Mucosa of rectum (tissue), 2 donors: Measurements from ENCODE around the gene FBXL2.
"Not testable (repeated sequence)": the region's sequence is repeated elsewhere in the genome, so short reads cannot be mapped to it uniquely, and the experiment has no call there.

ENCODE experiments used
- H3K27ac ChIP-seq, 2 donors: one replicate each; pipeline ENCODE4 v1.7.0; 2013; ENCODE audit warnings: inconsistent platforms in 2 of 2, low read depth in 2 of 2, low read length in 2 of 2
- H3K27me3 ChIP-seq, 2 donors: one replicate each; pipeline ENCODE4 v1.7.0; 2013; ENCODE audit warnings: low read length in 2 of 2; ENCODE audit not compliant: control insufficient read depth in 2 of 2, insufficient read depth in 2 of 2
- H3K36me3 ChIP-seq, 2 donors: one replicate each; pipeline ENCODE4 v1.7.0; 2013; ENCODE audit warnings: low read length in 2 of 2; ENCODE audit not compliant: control insufficient read depth in 2 of 2, insufficient read depth in 2 of 2
- H3K4me1 ChIP-seq, 2 donors: one replicate each; pipeline ENCODE4 v1.7.0; 2013; ENCODE audit warnings: low read length in 2 of 2, mild to moderate bottlenecking in 1 of 2; ENCODE audit not compliant: control insufficient read depth in 2 of 2, insufficient read depth in 2 of 2
- H3K4me3 ChIP-seq, 2 donors: one replicate each; pipeline ENCODE4 v1.7.0; 2013; ENCODE audit warnings: low read length in 2 of 2
- H3K9ac ChIP-seq, 2 donors: one replicate each; pipeline ENCODE4 v1.7.0; 2013; ENCODE audit warnings: low read length in 2 of 2, low read depth in 1 of 2, mild to moderate bottlenecking in 1 of 2
- H3K9me3 ChIP-seq, 2 donors: one replicate each; pipeline ENCODE4 v1.7.0; 2013; ENCODE audit warnings: low read length in 2 of 2; ENCODE audit not compliant: control insufficient read depth in 2 of 2
- donor health status: healthy.
- donor health status: Normal muscosa, but diverticular disease.

The FBXL2 gene

DNA sequence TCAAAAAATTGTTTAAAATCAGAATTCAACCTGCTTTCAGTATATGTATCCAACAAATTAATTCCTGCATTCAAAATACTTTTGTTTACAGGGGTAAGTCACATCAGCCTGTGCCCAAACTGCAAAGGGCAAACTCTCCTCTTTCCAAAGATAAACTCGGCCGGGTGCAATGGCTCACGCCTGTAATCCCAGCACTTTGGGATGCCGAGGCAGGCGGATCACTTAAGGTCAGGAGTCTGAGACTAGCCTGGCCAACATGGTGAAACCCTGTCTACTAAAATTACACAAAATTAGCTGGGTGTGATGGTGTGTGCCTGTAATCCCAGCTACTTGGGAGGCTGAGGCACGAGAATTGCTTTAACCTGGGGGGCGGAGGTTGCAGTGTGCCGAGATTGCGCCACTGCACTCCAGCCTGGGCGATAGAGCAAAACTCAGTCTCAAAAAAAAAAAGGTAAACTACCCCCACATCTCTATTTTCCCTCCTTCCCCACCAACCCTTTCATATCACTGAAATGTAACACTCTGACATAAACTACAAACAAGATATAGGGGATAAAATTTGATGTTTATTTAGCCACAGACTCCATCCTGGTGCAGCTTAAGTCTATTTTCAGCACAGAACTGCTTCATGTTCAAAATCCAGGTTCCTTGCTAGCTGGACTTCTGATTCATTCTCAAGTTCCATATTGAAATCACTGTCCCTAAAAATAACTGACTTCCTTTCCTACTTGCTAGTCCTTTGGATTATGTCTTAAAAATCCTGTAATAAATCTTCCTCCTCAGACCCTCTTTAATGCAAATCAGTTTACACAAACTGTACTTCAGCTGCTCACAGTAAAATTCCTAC is 147.6 kb downstream of the FBXL2 start:
- no peak overlapping the region for H3K27ac ChIP-seq
- H3K9me3 ChIP-seq = no peaks in the 10 kb centered on the region
- H3K4me1 ChIP-seq = peaks cover 6 to 10% of the 10 kb centered on the region in 2 donors
- H3K36me3 ChIP-seq = peaks cover 0 to 9% of the 10 kb centered on the region in 2 donors
- no peaks in the 10 kb centered on the region for H3K27me3 ChIP-seq
- H3K9ac ChIP-seq = no peak overlapping the region
- H3K4me3 ChIP-seq = no peak overlapping the region

DNA sequence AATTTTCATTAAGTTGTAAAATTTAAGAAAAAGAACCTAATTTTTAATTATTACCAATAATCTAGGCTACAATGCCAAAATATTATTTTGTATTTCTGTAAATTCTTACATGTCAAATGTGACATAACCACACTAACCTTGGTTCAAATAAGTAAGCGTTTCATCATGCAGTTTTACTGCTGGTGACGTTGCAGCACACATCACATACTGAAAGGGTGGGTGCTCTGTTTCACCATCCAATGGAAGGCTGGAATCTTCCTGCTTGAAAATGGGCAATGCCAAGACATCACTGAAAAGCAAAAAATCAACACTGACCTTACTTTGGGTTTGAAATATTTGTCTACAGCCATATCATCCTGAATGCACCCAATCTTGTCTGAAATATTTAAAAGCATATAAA is 148.2 kb downstream of the FBXL2 start:
- no peak overlapping the region for H3K9ac ChIP-seq
- H3K36me3 ChIP-seq = peaks cover 0 to 9% of the 10 kb centered on the region in 2 donors
- H3K4me1 ChIP-seq = peaks cover 6 to 10% of the 10 kb centered on the region in 2 donors
- no peaks in the 10 kb centered on the region for H3K27me3 ChIP-seq
- no peaks in the 10 kb centered on the region for H3K9me3 ChIP-seq
- no peak overlapping the region for H3K27ac ChIP-seq
- no peak overlapping the region for H3K4me3 ChIP-seq

DNA sequence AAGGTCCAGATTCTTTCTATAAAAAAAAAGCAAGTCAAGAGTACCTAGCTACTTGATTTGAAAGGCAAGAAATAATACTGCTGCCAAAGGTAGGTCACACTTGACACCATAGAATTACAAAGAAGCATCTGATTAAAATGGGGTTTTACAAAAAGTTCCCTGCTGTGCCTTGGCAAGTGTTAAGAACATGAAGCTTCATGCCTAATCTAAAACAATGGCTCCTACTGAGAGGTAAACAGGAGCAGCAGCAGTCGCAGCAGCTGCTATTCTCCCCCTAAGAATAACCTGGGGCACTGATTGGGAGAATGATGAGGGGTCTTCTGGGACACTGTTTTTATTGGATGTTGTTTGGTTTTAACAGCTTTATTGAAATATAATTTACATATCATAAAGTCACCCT is 148.8 kb downstream of the FBXL2 start:
- Histone ChIP-seq H3K27me3 (no peaks in the 10 kb centered on the region), H3K36me3 (peaks cover 0 to 9% of the 10 kb centered on the region in 2 donors), H3K9me3 (no peaks in the 10 kb centered on the region), H3K27ac (peak overlapping the region; percentile 32 to 71), H3K4me3 (no peak overlapping the region), H3K4me1 (peaks cover 6 to 10% of the 10 kb centered on the region in 2 donors), H3K9ac (no peak overlapping the region)

DNA sequence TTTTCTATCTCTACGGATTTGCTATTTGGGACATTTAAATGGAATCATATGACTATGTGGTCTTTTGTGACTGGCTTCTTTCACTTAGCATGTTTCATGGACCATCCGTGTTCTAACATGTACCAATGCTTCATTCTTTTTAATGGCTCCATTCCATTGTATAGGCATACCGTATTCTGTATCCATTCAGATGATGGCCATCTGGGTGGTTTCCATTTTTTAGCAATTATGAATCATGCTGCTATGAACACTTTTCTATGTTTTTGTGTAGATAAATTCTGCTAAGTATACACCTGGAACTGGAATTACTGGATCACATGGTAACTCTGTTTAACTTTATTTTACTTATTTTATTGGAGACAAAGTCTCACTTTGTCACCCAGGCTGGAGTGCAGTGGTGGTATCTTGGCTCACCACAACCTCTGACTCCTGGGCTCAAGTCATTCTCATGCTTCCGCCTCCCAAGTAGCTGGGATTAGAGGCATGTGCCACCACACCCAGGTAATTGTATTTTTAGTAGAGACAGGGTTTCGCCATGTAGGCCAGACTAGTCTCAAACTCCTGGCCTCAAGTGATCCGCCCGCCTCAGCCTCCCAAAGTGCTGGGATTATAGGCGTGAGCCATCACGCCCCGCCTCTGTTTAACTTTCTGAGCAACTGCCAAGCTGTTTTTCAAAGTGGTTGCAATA is 149.5 kb downstream of the FBXL2 start:
- no peaks in the 10 kb centered on the region for H3K9me3 ChIP-seq
- H3K36me3 ChIP-seq = peaks cover 0 to 9% of the 10 kb centered on the region in 2 donors
- no peak overlapping the region for H3K4me3 ChIP-seq
- H3K4me1 ChIP-seq = peaks cover 6 to 10% of the 10 kb centered on the region in 2 donors
- peak overlapping the region; percentile 44 to 71 for H3K27ac ChIP-seq
- H3K9ac ChIP-seq = no peak overlapping the region
- H3K27me3 ChIP-seq = no peaks in the 10 kb centered on the region

DNA sequence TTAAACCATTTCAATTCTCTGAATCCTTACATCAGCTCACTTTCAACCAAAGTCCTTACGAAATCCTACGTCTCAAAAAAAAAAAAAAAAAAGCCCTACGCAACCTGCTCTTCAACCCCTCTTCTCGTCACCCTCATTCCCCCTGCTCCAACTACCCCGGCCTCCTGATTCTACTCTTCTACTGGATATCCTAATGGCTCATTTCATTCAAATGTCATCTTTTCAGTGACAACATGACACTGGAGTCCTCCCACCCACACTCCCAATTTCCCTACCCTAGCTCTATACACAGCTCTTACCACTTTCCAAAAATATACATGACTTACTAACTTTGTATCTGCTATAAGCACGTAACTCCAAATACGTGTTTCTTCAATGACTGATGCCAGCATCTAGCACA is 151.5 kb downstream of the FBXL2 start:
- Histone ChIP-seq H3K27me3 (no peaks in the 10 kb centered on the region), H3K4me3 (no peak overlapping the region), H3K9me3 (no peaks in the 10 kb centered on the region), H3K4me1 (peaks cover 6 to 10% of the 10 kb centered on the region in 2 donors), H3K36me3 (peaks cover 0 to 6% of the 10 kb centered on the region in 2 donors), H3K9ac (no peak overlapping the region), H3K27ac (no peak overlapping the region)

DNA sequence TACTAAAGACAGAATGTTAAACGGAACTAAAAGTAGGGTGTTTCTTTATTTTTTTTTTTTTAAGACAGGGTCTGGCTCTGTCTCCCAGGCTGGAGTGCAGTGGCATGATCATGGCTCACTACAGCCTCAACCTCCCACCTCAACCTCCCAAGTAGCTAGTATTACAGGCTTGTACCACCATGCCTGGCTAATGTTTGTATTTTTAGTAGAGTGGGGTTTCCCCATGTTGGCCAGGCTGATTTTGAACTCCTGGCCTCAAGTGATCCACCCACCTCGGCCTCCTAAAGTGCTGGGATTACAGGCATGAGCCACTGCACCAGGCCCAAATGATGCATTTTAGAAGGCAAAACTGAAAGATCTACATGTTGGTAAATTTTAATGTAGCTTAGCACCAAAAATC is 152.1 kb downstream of the FBXL2 start:
- H3K4me1 ChIP-seq, H3K9ac ChIP-seq, H3K9me3 ChIP-seq, H3K4me3 ChIP-seq, H3K27ac ChIP-seq, H3K27me3 ChIP-seq, H3K36me3 ChIP-seq: not testable (repeated sequence)

DNA sequence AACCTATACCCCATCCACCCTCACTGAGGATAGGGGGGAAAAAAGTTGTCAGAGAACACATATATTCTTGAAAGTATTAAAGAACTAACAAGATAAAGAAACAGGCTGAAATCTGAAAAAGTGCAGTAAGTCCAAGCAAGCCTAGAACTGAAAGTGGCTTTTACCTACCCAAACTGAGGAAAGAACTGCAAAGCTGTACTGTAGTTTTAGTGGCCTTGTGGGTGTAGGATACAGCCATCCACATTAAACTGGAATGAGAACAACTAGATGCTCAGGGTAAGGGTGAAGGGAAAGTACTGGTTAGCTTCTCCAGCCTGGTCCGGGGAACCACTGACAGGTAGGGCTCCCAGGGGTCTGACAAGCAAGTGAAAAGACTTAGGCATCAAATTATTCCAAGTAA is 152.8 kb downstream of the FBXL2 start:
- peaks cover 6 to 10% of the 10 kb centered on the region in 2 donors for H3K4me1 ChIP-seq

DNA sequence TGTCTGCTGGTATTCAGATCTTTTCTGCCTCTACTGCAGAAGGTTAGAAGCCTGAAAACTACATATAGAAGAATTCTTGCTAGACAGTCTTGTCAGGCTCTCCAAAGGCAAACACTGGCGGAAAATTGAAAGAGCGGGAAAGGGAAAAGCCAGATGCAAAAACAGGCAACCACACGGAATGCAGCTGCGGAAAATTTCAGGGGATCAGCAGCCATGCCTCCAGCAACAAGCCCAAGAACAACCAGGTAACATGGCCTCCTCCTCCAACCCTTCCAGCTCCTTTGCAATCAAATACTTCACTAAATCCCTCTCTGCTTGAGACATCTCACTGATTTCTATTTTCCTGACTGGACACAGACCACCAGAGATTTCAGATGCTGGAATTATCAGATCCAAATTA is 153.3 kb downstream of the FBXL2 start:
- H3K36me3 ChIP-seq = peaks cover 0 to under 1% of the 10 kb centered on the region in 2 donors
- no peak overlapping the region for H3K4me3 ChIP-seq
- H3K9me3 ChIP-seq = no peaks in the 10 kb centered on the region
- H3K9ac ChIP-seq = peak overlapping the region in 1 of 2 donors; percentile 1
- no peaks in the 10 kb centered on the region for H3K27me3 ChIP-seq
- peaks cover 8 to 13% of the 10 kb centered on the region in 2 donors for H3K4me1 ChIP-seq
- H3K27ac ChIP-seq = no peak overlapping the region

More for the DNA sequence above, 152.8 kb downstream of the FBXL2 start:
- H3K9me3 ChIP-seq = no peaks in the 10 kb centered on the region
- H3K27me3 ChIP-seq = no peaks in the 10 kb centered on the region
- H3K27ac ChIP-seq = no peak overlapping the region
- H3K36me3 ChIP-seq = peaks cover 0 to 2% of the 10 kb centered on the region in 2 donors
- H3K9ac ChIP-seq = no peak overlapping the region
- no peak overlapping the region for H3K4me3 ChIP-seq

DNA sequence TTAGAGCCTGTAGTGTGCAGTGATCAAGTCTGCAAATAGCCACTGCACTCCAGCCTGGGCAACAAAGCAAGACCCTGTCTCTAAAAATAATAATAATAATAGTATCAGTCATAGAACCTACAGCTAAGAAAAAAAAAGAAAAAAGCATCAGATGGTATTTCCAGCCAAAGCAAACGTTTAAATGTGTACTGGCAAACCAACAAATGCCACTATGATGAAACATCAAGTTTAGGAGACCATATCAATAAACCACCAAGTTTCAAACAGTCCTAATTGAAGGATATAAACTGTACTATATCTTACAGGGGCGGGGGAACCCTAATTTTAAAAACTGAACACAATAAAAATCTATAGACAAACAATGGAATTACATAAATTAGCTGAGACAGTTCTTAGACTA is 156.6 kb downstream of the FBXL2 start:
- H3K4me1 ChIP-seq = peaks cover 24 to 26% of the 10 kb centered on the region in 2 donors
- no peak overlapping the region for H3K27ac ChIP-seq

More for the DNA sequence above, 156.6 kb downstream of the FBXL2 start:
- no peaks in the 10 kb centered on the region for H3K9me3 ChIP-seq
- H3K4me3 ChIP-seq = no peak overlapping the region
- H3K9ac ChIP-seq = no peak overlapping the region
- no peaks in the 10 kb centered on the region for H3K27me3 ChIP-seq
- H3K36me3 ChIP-seq = no peaks in the 10 kb centered on the region
